Natural killer cell (primary cell): ENCODE data around the gene RFPL3. TPM values are rescaled to one million over a fixed set of nuclear protein-coding genes. Genes with fewer than 3 reads are reported as not detected.

ENCODE experiments used
- ATAC-seq, 3 donors: fragments of 150-1000 bp in 2 of 3; fragments of 200-7000 bp in 1 of 3; cut with Tn5 transposase; 1 replicate in 1 of 3; 2 replicates in 2 of 3; pipeline ENCODE4 v1.10.0; 2021; ENCODE audit warnings: mild to moderate bottlenecking in 2 of 3, moderate library complexity in 2 of 3
- DNase-seq, 2 donors: peaks; one replicate each; pipeline versions ENCODE4 v3.0.0 to v3.0.0-alpha.2; 2013 to 2021; ENCODE audit warnings: mixed read lengths in 1 of 2
- H3K27ac ChIP-seq: one replicate; pipeline ENCODE4 v1.5.1; 2013; ENCODE audit warnings: mild to moderate bottlenecking, low read length
- H3K27me3 ChIP-seq: one replicate; pipeline ENCODE4 v1.6.1; 2013; ENCODE audit warnings: low read length; ENCODE audit not compliant: control insufficient read depth, insufficient read depth
- H3K36me3 ChIP-seq: one replicate; pipeline ENCODE4 v1.6.1; 2013; ENCODE audit warnings: low read length; ENCODE audit not compliant: control insufficient read depth, insufficient read depth
- H3K4me1 ChIP-seq: one replicate; pipeline ENCODE4 v1.6.1; 2013; ENCODE audit warnings: low read length; ENCODE audit not compliant: control insufficient read depth, insufficient read depth
- H3K4me3 ChIP-seq: one replicate; pipeline ENCODE4 v1.5.1; 2013; ENCODE audit warnings: low read length
- H3K9me3 ChIP-seq: one replicate; pipeline ENCODE4 v1.6.1; 2013; ENCODE audit warnings: low read length; ENCODE audit not compliant: control insufficient read depth, insufficient read depth
- H3K27ac Mint-ChIP-seq, 2 donors: one replicate each; pipeline ENCODE4 v1.8.0; 2022; ENCODE audit warnings: mild to moderate bottlenecking in 2 of 2, mixed read lengths in 2 of 2, moderate library complexity in 1 of 2
- H3K27me3 Mint-ChIP-seq, 2 donors: one replicate each; pipeline ENCODE4 v1.8.0; 2022; ENCODE audit warnings: low read depth in 2 of 2, mixed read lengths in 2 of 2
- H3K36me3 Mint-ChIP-seq: one replicate; pipeline ENCODE4 v1.8.0; 2022; ENCODE audit warnings: mixed read lengths
- H3K4me1 Mint-ChIP-seq, 2 donors: one replicate each; pipeline ENCODE4 v1.8.0; 2022; ENCODE audit warnings: mixed read lengths in 2 of 2
- H3K4me3 Mint-ChIP-seq: one replicate; pipeline ENCODE4 v1.8.0; 2022; ENCODE audit warnings: mild to moderate bottlenecking, moderate library complexity, mixed read lengths
- H3K9me3 Mint-ChIP-seq, 2 donors: one replicate each; pipeline ENCODE4 v1.8.0; 2022; ENCODE audit warnings: mixed read lengths in 2 of 2
- WGBS: methylation state at CpG from one replicate; pipeline ENCODE4 v1.1.7; 2013; ENCODE audit warnings: missing lambda C conversion rate; ENCODE audit not compliant: insufficient coverage; 5-methylcytosine and 5-hydroxymethylcytosine counted together
- intact Hi-C: fragments of 100-400 bp; cut with micrococcal nuclease; formaldehyde crosslinking; loops from one replicate; pipeline ENCODE4 v1.14.2; 2022
- total RNA-seq, 4 donors: library from RNA; stranded (reverse); fragments of 120-200 nt in 1 of 4; gene quantifications; one replicate each; pipeline versions ENCODE4 v1.2.3 to v1.2.4, GENCODE V29; 2013 to 2022
- TF ChIP-seq, protein P1 (sequence below): fragments of 200-600 bp; IDR thresholded peaks from one replicate; pipeline ENCODE4 v1.8.0; 2022; ENCODE audit warnings: antibody characterized with exemption

RFPL3 gene
- total RNA-seq, 3 donors from 2014 or later (not counting 1 experiment from before 2014, with no cell fraction given) = not detected

DNA sequence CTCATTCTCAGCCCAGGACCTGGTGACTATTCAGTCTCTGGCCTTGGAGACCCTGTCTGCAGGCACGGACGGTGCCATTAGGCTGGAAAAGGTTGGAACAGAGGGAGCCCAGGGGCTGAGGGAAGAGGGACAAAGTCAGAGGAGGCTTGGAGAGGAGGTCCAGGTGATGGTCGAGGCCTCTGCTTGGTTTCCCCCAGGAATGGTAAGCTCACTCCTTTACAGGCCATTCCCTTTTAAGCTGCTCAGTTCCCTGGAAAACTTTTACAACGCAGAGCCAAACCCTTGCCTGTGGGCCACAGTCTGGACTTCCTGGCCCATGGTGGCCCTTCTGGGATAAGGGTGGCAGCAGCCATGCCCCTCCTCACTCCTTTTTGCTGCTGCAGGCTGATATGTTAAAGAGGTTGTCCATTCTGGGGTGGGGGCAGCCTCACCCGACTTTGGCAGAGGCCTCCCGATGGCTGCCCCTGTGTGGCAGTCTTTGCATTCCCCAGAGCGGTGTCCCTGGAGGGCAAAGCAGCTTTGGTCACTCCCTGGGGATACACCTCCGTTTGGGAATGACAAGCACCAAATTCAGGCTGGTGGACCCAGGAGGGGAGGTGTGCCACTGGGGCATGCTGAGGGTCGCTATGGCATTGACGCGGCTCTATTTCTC lies 34.0 kb upstream of the RFPL3 start:
- no peak overlapping the region for H3K4me3 Mint-ChIP-seq

GRCh38 chr22:32324505-32325415 lies 32.9 kb upstream of the RFPL3 start:
- intact Hi-C loops = no loop called here

More for the DNA sequence above, 34.0 kb upstream of the RFPL3 start:
- Mint-ChIP-seq H3K27ac (no peak overlapping the region), H3K4me1 (no peaks in the 10 kb centered on the region), H3K27me3 (peaks cover 8 to 10% of the 10 kb centered on the region in 2 donors), H3K36me3 (no peaks in the 10 kb centered on the region), H3K9me3 (no peaks in the 10 kb centered on the region)
- DNase-seq (no peak), ATAC-seq (no peak)
- no peak overlapping the region for H3K4me3 ChIP-seq
- no peaks in the 10 kb centered on the region for H3K36me3 ChIP-seq
- WGBS = 86% methylated on average over 11 of the region's 11 CpGs
- H3K4me1 ChIP-seq = no peaks in the 10 kb centered on the region
- TF ChIP-seq, protein P1, sequence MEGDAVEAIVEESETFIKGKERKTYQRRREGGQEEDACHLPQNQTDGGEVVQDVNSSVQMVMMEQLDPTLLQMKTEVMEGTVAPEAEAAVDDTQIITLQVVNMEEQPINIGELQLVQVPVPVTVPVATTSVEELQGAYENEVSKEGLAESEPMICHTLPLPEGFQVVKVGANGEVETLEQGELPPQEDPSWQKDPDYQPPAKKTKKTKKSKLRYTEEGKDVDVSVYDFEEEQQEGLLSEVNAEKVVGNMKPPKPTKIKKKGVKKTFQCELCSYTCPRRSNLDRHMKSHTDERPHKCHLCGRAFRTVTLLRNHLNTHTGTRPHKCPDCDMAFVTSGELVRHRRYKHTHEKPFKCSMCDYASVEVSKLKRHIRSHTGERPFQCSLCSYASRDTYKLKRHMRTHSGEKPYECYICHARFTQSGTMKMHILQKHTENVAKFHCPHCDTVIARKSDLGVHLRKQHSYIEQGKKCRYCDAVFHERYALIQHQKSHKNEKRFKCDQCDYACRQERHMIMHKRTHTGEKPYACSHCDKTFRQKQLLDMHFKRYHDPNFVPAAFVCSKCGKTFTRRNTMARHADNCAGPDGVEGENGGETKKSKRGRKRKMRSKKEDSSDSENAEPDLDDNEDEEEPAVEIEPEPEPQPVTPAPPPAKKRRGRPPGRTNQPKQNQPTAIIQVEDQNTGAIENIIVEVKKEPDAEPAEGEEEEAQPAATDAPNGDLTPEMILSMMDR = no peak
- intact Hi-C loops = no loop called here
- H3K27ac ChIP-seq = no peak overlapping the region
- no peaks in the 10 kb centered on the region for H3K27me3 ChIP-seq
- no peaks in the 10 kb centered on the region for H3K9me3 ChIP-seq

GRCh38 chr22:32325416-32325801 lies 32.3 kb upstream of the RFPL3 start:
- Mint-ChIP-seq H3K4me3 (no peak overlapping the region), H3K9me3 (no peaks in the 10 kb centered on the region), H3K36me3 (no peaks in the 10 kb centered on the region), H3K27ac (no peak overlapping the region), H3K27me3 (peaks cover 0 to 2% of the 10 kb centered on the region in 2 donors), H3K4me1 (no peaks in the 10 kb centered on the region)
- Histone ChIP-seq H3K4me3 (no peak overlapping the region), H3K27me3 (no peaks in the 10 kb centered on the region), H3K27ac (no peak overlapping the region), H3K36me3 (no peaks in the 10 kb centered on the region), H3K4me1 (no peaks in the 10 kb centered on the region), H3K9me3 (no peaks in the 10 kb centered on the region)
- TF ChIP-seq, protein P1 = no peak
- intact Hi-C loops = no loop called here
- ATAC-seq (no peak), DNase-seq (no peak)
- 91% methylated on average over 9 of the region's 9 CpGs for WGBS

More at GRCh38 chr22:32324505-32325415, 32.9 kb upstream of the RFPL3 start:
- Histone ChIP-seq H3K9me3 (no peaks in the 10 kb centered on the region), H3K27ac (no peak overlapping the region), H3K4me1 (no peaks in the 10 kb centered on the region), H3K27me3 (no peaks in the 10 kb centered on the region), H3K36me3 (no peaks in the 10 kb centered on the region), H3K4me3 (no peak overlapping the region)
- Mint-ChIP-seq H3K27me3 (peaks cover 2% of the 10 kb centered on the region in 2 donors), H3K4me3 (no peak overlapping the region), H3K36me3 (no peaks in the 10 kb centered on the region), H3K9me3 (no peaks in the 10 kb centered on the region), H3K4me1 (no peaks in the 10 kb centered on the region), H3K27ac (no peak overlapping the region)
- TF ChIP-seq, protein P1 = no peak
- WGBS = 89% methylated on average over 26 of the region's 26 CpGs
- DNase-seq (no peak), ATAC-seq (no peak)
